Breast epithelium (tissue), 3 donors: ENCODE results near the gene MDN1.

Experiments
- CTCF ChIP-seq, 3 donors: fragments of 450-650 bp; IDR thresholded peaks; one replicate each; pipeline ENCODE4 v1.5.1; 2016 to 2017; ENCODE audit warnings: antibody characterized with exemption in 3 of 3, mild to moderate bottlenecking in 3 of 3, moderate library complexity in 3 of 3
- POLR2AphosphoS5 ChIP-seq, 3 donors: sonication (generic); formaldehyde crosslinking; IDR thresholded peaks; one replicate each; pipeline ENCODE4 v1.6.1; 2017; ENCODE audit warnings: antibody characterized with exemption in 3 of 3

- TF ChIP-seq CTCF (IDR thresholded peaks at IDR 0.05) (no peak), POLR2AphosphoS5 (IDR thresholded peaks at IDR 0.05) (no peak)
Observed at GRCh38 chr6:89703292-89703691, 116.3 kb downstream of the MDN1 start.
